HepG2 (cell line): ENCODE results near the gene RBM6. TPM values are rescaled to one million over a fixed set of nuclear protein-coding genes. Genes with fewer than 3 reads are reported as not detected.

ENCODE experiments used
- ATAC-seq: fragments of 200-7000 bp; cut with Tn5 transposase; 3 replicates; pipeline ENCODE4 v1.9.1; 2020; ENCODE audit warnings: mild to moderate bottlenecking, moderate library complexity
- BruUV-seq: library from RNA; stranded (reverse); fragments of 400-500 nt; replicated peaks from 2 replicates; lab custom pipeline; 2021; lab: Mats Ljungman, UMichigan
- CTCF ChIA-PET: fragments of 300-600 bp; formaldehyde crosslinking; extraction: SDS; loops from one replicate; lab custom pipeline; 2021; ENCODE audit warnings: low total read pairs, inconsistent platforms, low intra/inter-chr PET ratio; lab: Yijun Ruan, JAX
- POLR2A ChIA-PET: fragments of 350-600 bp; sonication (Branson Sonifier 250); formaldehyde crosslinking; loops from one replicate; lab custom pipeline; 2020; ENCODE audit warnings: antibody characterized with exemption, inconsistent platforms; lab: Yijun Ruan, JAX
- DNase-seq: peaks from one replicate; pipeline ENCODE4 v3.0.0-alpha.2; 2015; ENCODE audit warnings: low spot score
- FAIRE-seq: peaks from 3 replicates; lab custom pipeline; 2011; peaks lifted over from hg19 to GRCh38; lab: Jason Lieb, UNC
- H2AFZ ChIP-seq: one replicate; pipeline ENCODE4 v1.6.1; 2011; ENCODE audit warnings: low read length, inconsistent platforms
- H3K27ac ChIP-seq: fragments of 300-600 bp; 3 replicates; pipeline ENCODE4 v1.8.0; 2011; ENCODE audit warnings: mixed run types, mild to moderate bottlenecking, mixed read lengths, low read length, inconsistent platforms; ENCODE audit not compliant: insufficient read depth; ENCODE audit errors: extremely low read length
- H3K27me3 ChIP-seq, 2 experiments: fragments of 200-600 bp in 1 of 2; 2 replicates in 1 of 2; 3 replicates in 1 of 2; pipeline versions ENCODE4 v1.6.0 to v1.8.0; 2011; ENCODE audit warnings: low read length in 2 of 2, mild to moderate bottlenecking in 2 of 2, moderate library complexity in 2 of 2, inconsistent platforms in 1 of 2; ENCODE audit not compliant: insufficient read depth in 2 of 2, control insufficient read depth in 1 of 2
- H3K36me3 ChIP-seq, 2 experiments: fragments of 200-600 bp in 1 of 2; replicated peaks in 1 of 2; 2 replicates in 1 of 2; 3 replicates in 1 of 2; pipeline versions ENCODE4 v1.5.1 to v1.8.0; 2011; ENCODE audit warnings: low read length in 2 of 2, inconsistent platforms in 1 of 2; ENCODE audit not compliant: insufficient read depth in 2 of 2, control insufficient read depth in 1 of 2
- H3K4me1 ChIP-seq: 2 replicates; pipeline ENCODE4 v1.5.1; 2012; ENCODE audit warnings: low read length, inconsistent platforms; ENCODE audit not compliant: insufficient read depth
- H3K4me2 ChIP-seq: 2 replicates; pipeline ENCODE4 v1.6.0; 2011; ENCODE audit warnings: low read depth, low read length, inconsistent platforms
- H3K4me3 ChIP-seq, 3 experiments: fragments of 200-600 bp in 1 of 3; sonication (generic), shearing (Covaris generic) in 1 of 3; replicated peaks in 1 of 3; 2 replicates each; pipeline ENCODE4 v1.5.1; 2011 to 2016; ENCODE audit warnings: low read length in 3 of 3, inconsistent platforms in 2 of 3, low read depth in 2 of 3, mild to moderate bottlenecking in 2 of 3, control low read depth in 1 of 3, mixed read lengths in 1 of 3; ENCODE audit not compliant: insufficient read depth in 1 of 3
- H3K79me2 ChIP-seq: one replicate; pipeline ENCODE4 v1.6.1; 2011; ENCODE audit warnings: low read length, inconsistent platforms; ENCODE audit not compliant: insufficient read depth
- H3K9ac ChIP-seq: 2 replicates; pipeline ENCODE4 v1.6.0; 2011; ENCODE audit warnings: mild to moderate bottlenecking, low read depth, low read length, inconsistent platforms; ENCODE audit not compliant: insufficient read depth
- H3K9me3 ChIP-seq: 2 replicates; pipeline ENCODE4 v1.5.1; 2012; ENCODE audit warnings: mild to moderate bottlenecking, low read length
- H4K20me1 ChIP-seq: 2 replicates; pipeline ENCODE4 v1.6.0; 2011; ENCODE audit warnings: inconsistent platforms, mild to moderate bottlenecking, low read length, moderate library complexity; ENCODE audit not compliant: insufficient read depth
- FOXO1 ChIP-seq: sonication (generic); formaldehyde crosslinking; IDR thresholded peaks from 2 replicates; pipeline ENCODE4 v1.4.0; 2020; ENCODE audit warnings: missing genetic modification reagents
- GATAD2A ChIP-seq: IDR thresholded peaks from 2 replicates; pipeline ENCODE4 v1.6.1; 2016
- PHF5A ChIP-seq: IDR thresholded peaks from one replicate; pipeline ENCODE4 v1.6.1; 2018; ENCODE audit warnings: low read depth, missing genetic modification reagents; ENCODE audit not compliant: unreplicated experiment
- RBFOX2 ChIP-seq: fragments of 200-400 bp; formaldehyde crosslinking; IDR thresholded peaks from 2 replicates; pipeline ENCODE4 v1.6.1; 2017; ENCODE audit warnings: low read depth, mild to moderate bottlenecking, low read length
- SMARCE1 ChIP-seq: fragments of 450-650 bp; IDR thresholded peaks from 2 replicates; pipeline ENCODE4 v1.6.1; 2017; ENCODE audit warnings: borderline replicate concordance
- SNAPC2 ChIP-seq: sonication (generic); formaldehyde crosslinking; IDR thresholded peaks from 2 replicates; pipeline ENCODE4 v1.8.1; 2022; ENCODE audit warnings: mild to moderate bottlenecking, missing genetic modification reagents
- ZNF256 ChIP-seq: sonication (generic); formaldehyde crosslinking; conservative IDR thresholded peaks from 2 replicates; pipeline ENCODE4 v1.4.0; 2020; ENCODE audit warnings: missing genetic modification reagents
- ZNF768 ChIP-seq: sonication (generic); formaldehyde crosslinking; IDR thresholded peaks from 2 replicates; pipeline ENCODE4 v1.4.0; 2020; ENCODE audit warnings: missing genetic modification reagents
- WGBS: methylation state at CpG from one replicate; pipeline ENCODE4 v1.1.6; 2017; ENCODE audit warnings: low lambda C conversion rate; 5-methylcytosine and 5-hydroxymethylcytosine counted together
- in situ Hi-C: cut with HindIII; loops from 2 replicates; pipeline ENCODE4 v1.10.0; 2017; ENCODE audit warnings: low pct_unique_long_range_greater_than_20kb; ENCODE audit not compliant: extremely low pct_ligation_motif_present
- intact Hi-C: fragments of 100-400 bp; cut with micrococcal nuclease; formaldehyde crosslinking; loops from one replicate; pipeline ENCODE4 v1.10.0; 2022; ENCODE audit not compliant: unreplicated experiment
- polyA plus RNA-seq, 8 experiments: library from polyadenylated mRNA; depleted of rRNA in 3 of 8; stranded (reverse) in 7 of 8; unstranded in 1 of 8; fragments of >200 nt; fragmentation: Illumina TruSeq in 4 of 8; extraction: Trizol in 4 of 8; gene quantifications; 2 replicates each; pipeline versions ENCODE4 v1.2.1 to v1.2.3, GENCODE V29; 2011 to 2016; ENCODE audit warnings: low read depth in 4 of 8, missing spikeins in 1 of 8, mixed read lengths in 1 of 8; ENCODE audit not compliant: insufficient read depth in 1 of 8
- total RNA-seq, 5 experiments: library from RNA; depleted of rRNA; stranded (reverse); fragments of >200 nt; fragmentation: Illumina TruSeq; extraction: Trizol; gene quantifications; 2 replicates each; pipeline ENCODE4 v1.2.3, GENCODE V29; 2016; ENCODE audit warnings: low read depth in 1 of 5
- TF ChIP-seq, protein P1 (sequence below): sonication (generic); formaldehyde crosslinking; IDR thresholded peaks from 2 replicates; pipeline ENCODE4 v1.4.0; 2020; ENCODE audit warnings: missing genetic modification reagents
- TF ChIP-seq, protein P2 (sequence below): sonication (generic); formaldehyde crosslinking; IDR thresholded peaks from 2 replicates; pipeline ENCODE4 v1.4.0; 2020; ENCODE audit warnings: low read depth, mild to moderate bottlenecking, missing genetic modification reagents
- TF ChIP-seq, protein P3 (sequence below): sonication (generic); formaldehyde crosslinking; IDR thresholded peaks from 2 replicates; pipeline ENCODE4 v1.4.0; 2020; ENCODE audit warnings: missing genetic modification reagents
- TF ChIP-seq, protein P4 (sequence below): sonication (generic); formaldehyde crosslinking; conservative IDR thresholded peaks from 2 replicates; pipeline ENCODE4 v1.4.0; 2020; ENCODE audit warnings: mild to moderate bottlenecking, missing genetic modification reagents, moderate library complexity

RBM6 gene
- total and polyA plus RNA-seq, 2 of the 13 experiments (the other 11 are each of a cell fraction or from before 2014, with no cell fraction given): 72.7 to 86.1 TPM

DNA sequence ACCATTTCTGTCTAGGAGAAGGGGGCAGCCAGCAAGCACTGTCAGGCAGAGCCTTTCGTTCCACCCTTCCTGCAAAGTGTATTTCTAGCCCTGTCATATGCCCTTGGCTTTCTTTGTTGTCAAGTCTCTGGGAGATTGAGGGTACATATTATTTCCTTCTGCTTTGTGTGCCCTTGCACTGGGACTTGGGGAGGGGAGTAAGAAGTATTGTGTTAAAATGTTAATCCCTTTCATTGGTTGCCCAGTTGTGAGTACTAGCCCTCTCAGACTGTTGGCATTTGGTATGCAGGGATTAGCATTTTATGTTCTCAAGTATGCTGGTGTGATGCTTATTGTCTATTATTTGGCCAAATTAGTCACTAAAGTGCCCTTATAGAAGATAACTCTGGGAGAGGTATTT is 63.9 kb downstream of the RBM6 start:
- TF ChIP-seq SNAPC2 (CRISPR knock-in tag) (no peak), SMARCE1 (no peak), PHF5A (no peak), ZNF256 (no peak), ZNF768 (CRISPR knock-in tag) (no peak), GATAD2A (CRISPR knock-in tag) (no peak), RBFOX2 (no peak), FOXO1 (CRISPR knock-in tag) (no peak)
- TF ChIP-seq, protein P1, sequence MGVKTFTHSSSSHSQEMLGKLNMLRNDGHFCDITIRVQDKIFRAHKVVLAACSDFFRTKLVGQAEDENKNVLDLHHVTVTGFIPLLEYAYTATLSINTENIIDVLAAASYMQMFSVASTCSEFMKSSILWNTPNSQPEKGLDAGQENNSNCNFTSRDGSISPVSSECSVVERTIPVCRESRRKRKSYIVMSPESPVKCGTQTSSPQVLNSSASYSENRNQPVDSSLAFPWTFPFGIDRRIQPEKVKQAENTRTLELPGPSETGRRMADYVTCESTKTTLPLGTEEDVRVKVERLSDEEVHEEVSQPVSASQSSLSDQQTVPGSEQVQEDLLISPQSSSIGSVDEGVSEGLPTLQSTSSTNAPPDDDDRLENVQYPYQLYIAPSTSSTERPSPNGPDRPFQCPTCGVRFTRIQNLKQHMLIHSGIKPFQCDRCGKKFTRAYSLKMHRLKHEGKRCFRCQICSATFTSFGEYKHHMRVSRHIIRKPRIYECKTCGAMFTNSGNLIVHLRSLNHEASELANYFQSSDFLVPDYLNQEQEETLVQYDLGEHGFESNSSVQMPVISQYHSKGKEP (CRISPR knock-in tag): no peak
- TF ChIP-seq, protein P2, sequence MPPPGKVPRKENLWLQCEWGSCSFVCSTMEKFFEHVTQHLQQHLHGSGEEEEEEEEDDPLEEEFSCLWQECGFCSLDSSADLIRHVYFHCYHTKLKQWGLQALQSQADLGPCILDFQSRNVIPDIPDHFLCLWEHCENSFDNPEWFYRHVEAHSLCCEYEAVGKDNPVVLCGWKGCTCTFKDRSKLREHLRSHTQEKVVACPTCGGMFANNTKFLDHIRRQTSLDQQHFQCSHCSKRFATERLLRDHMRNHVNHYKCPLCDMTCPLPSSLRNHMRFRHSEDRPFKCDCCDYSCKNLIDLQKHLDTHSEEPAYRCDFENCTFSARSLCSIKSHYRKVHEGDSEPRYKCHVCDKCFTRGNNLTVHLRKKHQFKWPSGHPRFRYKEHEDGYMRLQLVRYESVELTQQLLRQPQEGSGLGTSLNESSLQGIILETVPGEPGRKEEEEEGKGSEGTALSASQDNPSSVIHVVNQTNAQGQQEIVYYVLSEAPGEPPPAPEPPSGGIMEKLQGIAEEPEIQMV (CRISPR knock-in tag): no peak
- TF ChIP-seq, protein P3, sequence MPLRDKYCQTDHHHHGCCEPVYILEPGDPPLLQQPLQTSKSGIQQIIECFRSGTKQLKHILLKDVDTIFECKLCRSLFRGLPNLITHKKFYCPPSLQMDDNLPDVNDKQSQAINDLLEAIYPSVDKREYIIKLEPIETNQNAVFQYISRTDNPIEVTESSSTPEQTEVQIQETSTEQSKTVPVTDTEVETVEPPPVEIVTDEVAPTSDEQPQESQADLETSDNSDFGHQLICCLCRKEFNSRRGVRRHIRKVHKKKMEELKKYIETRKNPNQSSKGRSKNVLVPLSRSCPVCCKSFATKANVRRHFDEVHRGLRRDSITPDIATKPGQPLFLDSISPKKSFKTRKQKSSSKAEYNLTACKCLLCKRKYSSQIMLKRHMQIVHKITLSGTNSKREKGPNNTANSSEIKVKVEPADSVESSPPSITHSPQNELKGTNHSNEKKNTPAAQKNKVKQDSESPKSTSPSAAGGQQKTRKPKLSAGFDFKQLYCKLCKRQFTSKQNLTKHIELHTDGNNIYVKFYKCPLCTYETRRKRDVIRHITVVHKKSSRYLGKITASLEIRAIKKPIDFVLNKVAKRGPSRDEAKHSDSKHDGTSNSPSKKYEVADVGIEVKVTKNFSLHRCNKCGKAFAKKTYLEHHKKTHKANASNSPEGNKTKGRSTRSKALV: no peak
- TF ChIP-seq, protein P4, sequence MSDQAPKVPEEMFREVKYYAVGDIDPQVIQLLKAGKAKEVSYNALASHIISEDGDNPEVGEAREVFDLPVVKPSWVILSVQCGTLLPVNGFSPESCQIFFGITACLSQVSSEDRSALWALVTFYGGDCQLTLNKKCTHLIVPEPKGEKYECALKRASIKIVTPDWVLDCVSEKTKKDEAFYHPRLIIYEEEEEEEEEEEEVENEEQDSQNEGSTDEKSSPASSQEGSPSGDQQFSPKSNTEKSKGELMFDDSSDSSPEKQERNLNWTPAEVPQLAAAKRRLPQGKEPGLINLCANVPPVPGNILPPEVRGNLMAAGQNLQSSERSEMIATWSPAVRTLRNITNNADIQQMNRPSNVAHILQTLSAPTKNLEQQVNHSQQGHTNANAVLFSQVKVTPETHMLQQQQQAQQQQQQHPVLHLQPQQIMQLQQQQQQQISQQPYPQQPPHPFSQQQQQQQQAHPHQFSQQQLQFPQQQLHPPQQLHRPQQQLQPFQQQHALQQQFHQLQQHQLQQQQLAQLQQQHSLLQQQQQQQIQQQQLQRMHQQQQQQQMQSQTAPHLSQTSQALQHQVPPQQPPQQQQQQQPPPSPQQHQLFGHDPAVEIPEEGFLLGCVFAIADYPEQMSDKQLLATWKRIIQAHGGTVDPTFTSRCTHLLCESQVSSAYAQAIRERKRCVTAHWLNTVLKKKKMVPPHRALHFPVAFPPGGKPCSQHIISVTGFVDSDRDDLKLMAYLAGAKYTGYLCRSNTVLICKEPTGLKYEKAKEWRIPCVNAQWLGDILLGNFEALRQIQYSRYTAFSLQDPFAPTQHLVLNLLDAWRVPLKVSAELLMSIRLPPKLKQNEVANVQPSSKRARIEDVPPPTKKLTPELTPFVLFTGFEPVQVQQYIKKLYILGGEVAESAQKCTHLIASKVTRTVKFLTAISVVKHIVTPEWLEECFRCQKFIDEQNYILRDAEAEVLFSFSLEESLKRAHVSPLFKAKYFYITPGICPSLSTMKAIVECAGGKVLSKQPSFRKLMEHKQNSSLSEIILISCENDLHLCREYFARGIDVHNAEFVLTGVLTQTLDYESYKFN (CRISPR knock-in tag): no peak
- intact Hi-C loops: no loop called here
- CTCF ChIA-PET: no interaction called here
- ATAC-seq (no peak), DNase-seq (no peak), FAIRE-seq (no peak)
- POLR2A ChIA-PET: no interaction called here
- H3K9me3 ChIP-seq: no peaks in the 10 kb centered on the region
- no peaks in the 10 kb centered on the region for H3K4me1 ChIP-seq
- no peaks in the 10 kb centered on the region for H3K27me3 ChIP-seq
- no peak overlapping the region for H3K4me2 ChIP-seq
- peaks cover 5% of the 10 kb centered on the region for H3K79me2 ChIP-seq
- no peak overlapping the region for H3K27ac ChIP-seq
- BruUV-seq: no TSS peak
- no peak overlapping the region for H3K4me3 ChIP-seq
- in situ Hi-C loops: no loop called here
- 0% methylated on average over 1 of the region's 1 CpG for WGBS
- no peak overlapping the region for H2AFZ ChIP-seq
- no peaks in the 10 kb centered on the region for H4K20me1 ChIP-seq
- no peak overlapping the region for H3K9ac ChIP-seq
- H3K36me3 ChIP-seq: peaks cover 4 to 15% of the 10 kb centered on the region in 2 experiments; a peak in 4 of 5 replicates
